ENCODE results near the gene FILIP1L. TPM values are rescaled to one million over a fixed set of nuclear protein-coding genes. Genes with fewer than 3 reads are reported as not detected.
A peak's percentile ranks its signal among the peaks of the same experiment; 100 is the strongest.

FILIP1L gene
- total and polyA plus RNA-seq, 12 donors = 5.3 to 33.2 (median 17.4) TPM

GRCh38 chr3:100046986-100047385 is 67.3 kb downstream of the FILIP1L start:
- DNase-seq = no peak
- peak overlapping the region in 1 of 4 donors; percentile 1 for H3K4me3 ChIP-seq
- intact Hi-C loops (cut with DNase I) = no loop called here
- TF ChIP-seq POLR2A (IDR thresholded peaks at IDR 0.05) (no peak), CTCF (IDR thresholded peaks at IDR 0.05) (no peak)
- peak overlapping the region in 3 of 5 donors; percentile 36 to 39 (median 38) for H3K27ac ChIP-seq
- 65 to 84% (median 76%) methylated on average over 2 of the region's 2 CpGs for WGBS, 4 donors
- H3K27me3 ChIP-seq = no peaks in the 10 kb centered on the region
- no peaks in the 10 kb centered on the region for H3K9me3 ChIP-seq (replicated peaks in 1 of 3)
- H3K4me1 ChIP-seq (replicated peaks in 1 of 2) = peaks cover 19 to 47% of the 10 kb centered on the region in 2 donors
- H3K36me3 ChIP-seq (replicated peaks in 1 of 2) = no peaks in the 10 kb centered on the region

GRCh38 chr3:100045696-100046095 is 68.6 kb downstream of the FILIP1L start:
- H3K4me1 ChIP-seq (replicated peaks in 1 of 2) = peaks cover 29 to 60% of the 10 kb centered on the region in 2 donors
- H3K27ac ChIP-seq = peak overlapping the region in 2 of 5 donors; percentile 39 to 69
- no peaks in the 10 kb centered on the region for H3K27me3 ChIP-seq
- intact Hi-C loops (cut with DNase I) = no loop called here
- TF ChIP-seq CTCF (IDR thresholded peaks at IDR 0.05) (no peak), POLR2A (IDR thresholded peaks at IDR 0.05) (peak in 1 of 2 donors; percentile 10)
- H3K36me3 ChIP-seq (replicated peaks in 1 of 2) = no peaks in the 10 kb centered on the region
- DNase-seq = peak; percentile 54 to 84 (median 66)
- no peak overlapping the region for H3K4me3 ChIP-seq
- 57 to 74% (median 70%) methylated on average over 2 to 3 of the region's 3 CpGs for WGBS, 4 donors
- H3K9me3 ChIP-seq (replicated peaks in 1 of 3) = no peaks in the 10 kb centered on the region

- Histone ChIP-seq H3K4me3 (no peak overlapping the region), H3K36me3 (replicated peaks in 1 of 2) (no peaks in the 10 kb centered on the region), H3K27me3 (no peaks in the 10 kb centered on the region), H3K4me1 (replicated peaks in 1 of 2) (peaks cover 37 to 69% of the 10 kb centered on the region in 2 donors), H3K27ac (peak overlapping the region in 3 of 5 donors; percentile 6 to 39 (median 8)), H3K9me3 (replicated peaks in 1 of 3) (no peaks in the 10 kb centered on the region)
- intact Hi-C loops (cut with DNase I) = no loop called here
- TF ChIP-seq CTCF (IDR thresholded peaks at IDR 0.05) (no peak), POLR2A (IDR thresholded peaks at IDR 0.05) (no peak)
- DNase-seq = no peak
Measured at GRCh38 chr3:100044369-100044768, 69.9 kb downstream of the FILIP1L start.

- peak overlapping the region; percentile 44 to 95 (median 85) for H3K27ac ChIP-seq
- H3K36me3 ChIP-seq (replicated peaks in 1 of 2) = no peaks in the 10 kb centered on the region
- no peak overlapping the region for H3K4me3 ChIP-seq
- TF ChIP-seq POLR2A (IDR thresholded peaks at IDR 0.05) (no peak), CTCF (IDR thresholded peaks at IDR 0.05) (no peak)
- no peak for DNase-seq
- H3K9me3 ChIP-seq (replicated peaks in 1 of 3) = no peaks in the 10 kb centered on the region
- no peaks in the 10 kb centered on the region for H3K27me3 ChIP-seq
- intact Hi-C loops (cut with DNase I) = no loop called here
- 76 to 87% (median 82%) methylated on average over 1 of the region's 1 CpG for WGBS, 4 donors
- H3K4me1 ChIP-seq (replicated peaks in 1 of 2) = peaks cover 37 to 69% of the 10 kb centered on the region in 2 donors
Measured at GRCh38 chr3:100043271-100043670, 71.0 kb downstream of the FILIP1L start.

All from adrenal gland (tissue), 12 donors.